K562 (cell line): ENCODE results near the gene ARMC2. TPM values are rescaled to one million over a fixed set of nuclear protein-coding genes. Genes with fewer than 3 reads are reported as not detected.

Source experiments
- ATAC-seq: fragments of 200-7000 bp; cut with Tn5 transposase; 3 replicates; pipeline ENCODE4 v1.9.1; 2020; ENCODE audit warnings: moderate library complexity
- BruUV-seq: library from RNA; stranded (reverse); fragments of 400-500 nt; replicated peaks from 2 replicates; lab custom pipeline; 2021; lab: Mats Ljungman, UMichigan
- CTCF ChIA-PET: fragments of 300-600 bp; formaldehyde crosslinking; extraction: SDS; loops from one replicate; lab custom pipeline; 2021; ENCODE audit warnings: low intra/inter-chr PET ratio; lab: Yijun Ruan, JAX
- POLR2A ChIA-PET: fragments of 300-600, 350-650 bp; sonication (Branson Sonifier 250); formaldehyde crosslinking; extraction: SDS; loops from one replicate; lab custom pipeline; 2021; ENCODE audit warnings: antibody characterized with exemption, inconsistent platforms; lab: Yijun Ruan, JAX
- DNase-seq, 4 experiments: peaks; one replicate each; pipeline versions ENCODE4 v3.0.0 to v3.0.0-alpha.2; 2011 to 2018; ENCODE audit warnings: low spot score in 3 of 4, mixed read lengths in 3 of 4; ENCODE audit errors: extremely low read depth in 1 of 4
- FAIRE-seq: peaks from 2 replicates; lab custom pipeline; 2011; peaks lifted over from hg19 to GRCh38; lab: Jason Lieb, UNC
- H2AFZ ChIP-seq: 2 replicates; pipeline ENCODE4 v1.6.0; 2011; ENCODE audit warnings: low read depth, low read length, control low read depth, inconsistent platforms
- H3K27ac ChIP-seq: fragments of 200-600 bp; 3 replicates; pipeline ENCODE4 v1.8.0; 2011; ENCODE audit warnings: low read depth, mild to moderate bottlenecking, control low read depth, inconsistent platforms, low read length, moderate library complexity, mixed read lengths; ENCODE audit errors: extremely low read depth
- H3K27me3 ChIP-seq, 2 experiments: fragments of 300-600 bp in 1 of 2; 2 replicates in 1 of 2; 3 replicates in 1 of 2; pipeline versions ENCODE4 v1.6.0 to v1.8.0; 2011; ENCODE audit warnings: inconsistent platforms in 2 of 2, low read length in 2 of 2, mild to moderate bottlenecking in 1 of 2, mixed read lengths in 1 of 2, moderate library complexity in 1 of 2; ENCODE audit not compliant: control insufficient read depth in 2 of 2, insufficient read depth in 2 of 2
- H3K36me3 ChIP-seq: fragments of 300-600 bp; 3 replicates; pipeline ENCODE4 v1.8.0; 2011; ENCODE audit warnings: mild to moderate bottlenecking, low read length, inconsistent platforms; ENCODE audit not compliant: control insufficient read depth, insufficient read depth
- H3K4me1 ChIP-seq, 2 experiments: fragments of 200-600 bp in 1 of 2; replicated peaks in 1 of 2; 2 replicates in 1 of 2; 3 replicates in 1 of 2; pipeline versions ENCODE4 v1.5.1 to v1.8.0; 2011; ENCODE audit warnings: inconsistent platforms in 2 of 2, low read length in 2 of 2, mild to moderate bottlenecking in 1 of 2, mixed read lengths in 1 of 2, moderate library complexity in 1 of 2; ENCODE audit not compliant: control insufficient read depth in 2 of 2, insufficient read depth in 2 of 2
- H3K4me2 ChIP-seq: 2 replicates; pipeline ENCODE4 v1.6.1; 2011; ENCODE audit warnings: low read length, control low read depth, inconsistent platforms, mixed read lengths; ENCODE audit not compliant: insufficient read depth
- H3K4me3 ChIP-seq: fragments of 200-600 bp; sonication (generic), shearing (Covaris generic); 2 replicates; pipeline ENCODE4 v1.5.1; 2016; ENCODE audit warnings: control low read depth, inconsistent platforms
- H3K79me2 ChIP-seq: fragments of 200-600 bp; 3 replicates; pipeline ENCODE4 v1.8.0; 2011; ENCODE audit warnings: low read length, inconsistent platforms; ENCODE audit not compliant: control insufficient read depth, insufficient read depth
- H3K9ac ChIP-seq, 2 experiments: 2 replicates each; pipeline versions ENCODE4 v1.6.0 to v1.6.1; 2011; ENCODE audit warnings: low read depth in 2 of 2, low read length in 2 of 2, control low read depth in 1 of 2, inconsistent platforms in 1 of 2, mild to moderate bottlenecking in 1 of 2, mixed read lengths in 1 of 2; ENCODE audit not compliant: insufficient read depth in 1 of 2
- H3K9me1 ChIP-seq: one replicate; pipeline ENCODE4 v1.6.0; 2011; ENCODE audit warnings: inconsistent platforms, mild to moderate bottlenecking, low read length, moderate library complexity; ENCODE audit not compliant: control insufficient read depth, insufficient read depth
- H3K9me3 ChIP-seq: replicated peaks from 2 replicates; pipeline ENCODE4 v1.5.1; 2011; ENCODE audit warnings: low read depth, low read length, inconsistent platforms; ENCODE audit not compliant: control insufficient read depth, insufficient read depth
- H4K20me1 ChIP-seq: replicated peaks from 2 replicates; pipeline ENCODE4 v1.6.1; 2011; ENCODE audit warnings: low read length, inconsistent platforms, mixed read lengths; ENCODE audit not compliant: control insufficient read depth, insufficient read depth
- GATAD2A ChIP-seq: fragments of 450-650 bp; IDR thresholded peaks from 2 replicates; pipeline ENCODE4 v1.6.1; 2017
- MED1 ChIP-seq: sonication (generic); formaldehyde crosslinking; IDR thresholded peaks from 2 replicates; pipeline ENCODE4 v1.8.1; 2023; ENCODE audit warnings: missing genetic modification reagents, borderline replicate concordance
- SFPQ ChIP-seq: fragments of 200-400 bp; formaldehyde crosslinking; IDR thresholded peaks from 2 replicates; pipeline ENCODE4 v1.6.1; 2017; ENCODE audit warnings: mild to moderate bottlenecking, low read depth, low read length, moderate library complexity
- TFE3 ChIP-seq: fragments of 450-650 bp; formaldehyde crosslinking; IDR thresholded peaks from 2 replicates; pipeline ENCODE4 v1.4.0; 2020; ENCODE audit warnings: mild to moderate bottlenecking, mixed read lengths
- ZNF316 ChIP-seq: fragments of 450-650 bp; IDR thresholded peaks from 2 replicates; pipeline ENCODE4 v1.6.1; 2016
- WGBS: fragments of 100-300 bp; shearing (Covaris generic); methylation state at CpG from one replicate; pipeline ENCODE4 v1.1.6; 2016; ENCODE audit warnings: low coverage, mixed read lengths; ENCODE audit not compliant: insufficient coverage; ENCODE audit errors: missing lambda C conversion rate; 5-methylcytosine and 5-hydroxymethylcytosine counted together
- in situ Hi-C: fragments of 300-500 bp; cut with MboI; formaldehyde crosslinking; loops from 4 replicates; pipeline ENCODE4 v1.15.0; 2018; ENCODE audit warnings: inconsistent platforms, mixed read lengths
- intact Hi-C: fragments of 100-400 bp; cut with micrococcal nuclease; formaldehyde crosslinking; loops from 2 replicates; pipeline ENCODE4 v1.14.2; 2022
- polyA plus RNA-seq, 8 experiments: library from polyadenylated mRNA; depleted of rRNA in 4 of 8; stranded (reverse) in 5 of 8; unstranded in 3 of 8; fragments of >200 nt; fragmentation: Nextera tagmentation in 2 of 8; fragmentation: Illumina TruSeq in 1 of 8; extraction: Ambion mirVana in 2 of 8; extraction: Trizol in 1 of 8; gene quantifications; 2 replicates each; pipeline versions ENCODE4 v1.2.1 to v1.2.3, GENCODE V29; 2011 to 2014; ENCODE audit warnings: inconsistent platforms in 1 of 8, missing spikeins in 1 of 8
- total RNA-seq, 7 experiments: library from RNA; depleted of rRNA in 6 of 7; stranded (reverse); fragments of >200 nt in 6 of 7; fragmentation: Illumina TruSeq in 2 of 7; extraction: Trizol in 2 of 7; gene quantifications; 2 replicates each; pipeline versions ENCODE4 v1.2.1 to v1.2.3, GENCODE V29; 2011 to 2021; ENCODE audit warnings: low replicate concordance in 1 of 7

ARMC2 gene
- total and polyA plus RNA-seq, 9 of the 15 experiments (the other 6 are each of a cell fraction or from before 2014, with no cell fraction given), result 0.14 to 3.0 (median 0.82) TPM

GRCh38 chr6:108875161-108875555 lies 26.9 kb downstream of the ARMC2 start:
- 0 out of 2 replicates have a peak, but pooled peaks have one; percentile 4 for TF ChIP-seq ZNF316
- TF ChIP-seq TFE3 (CRISPR knock-in tag), result no peak
- Histone ChIP-seq H3K4me3 (no peak overlapping the region), H3K4me2 (no peak overlapping the region), H2AFZ (no peak overlapping the region), H3K27me3 (peaks cover 0 to 12% of the 10 kb centered on the region in 2 experiments; a peak in 2 of 5 replicates), H3K4me1 (no peaks in the 10 kb centered on the region), H3K9ac (no peak overlapping the region), H3K79me2 (no peaks in the 10 kb centered on the region), H3K9me3 (no peaks in the 10 kb centered on the region), H3K36me3 (no peaks in the 10 kb centered on the region), H4K20me1 (no peaks in the 10 kb centered on the region), H3K27ac (no peak overlapping the region), H3K9me1 (no peaks in the 10 kb centered on the region)
- FAIRE-seq (no peak), DNase-seq (no peak), ATAC-seq (no peak)
- BruUV-seq, result no TSS peak
- in situ Hi-C loops, result no loop called here
- POLR2A ChIA-PET, result interaction anchor here (0.6 kb wide), 1 partner anchor 69 kb away, joined by 3 read pairs; no protein-coding TSS in a partner anchor
- CTCF ChIA-PET, result interaction anchor here (0.7 kb wide), 1 partner anchor 331 kb away, joined by 4 read pairs; no protein-coding TSS in a partner anchor
- intact Hi-C loops, result no loop called here

GRCh38 chr6:108877046-108877751 lies 29.0 kb downstream of the ARMC2 start:
- Histone ChIP-seq H3K9me3 (no peaks in the 10 kb centered on the region; the same call in 1 of the 2 replicates), H3K27me3 (peaks cover 0 to 4% of the 10 kb centered on the region in 2 experiments; a peak in 3 of 5 replicates), H3K79me2 (no peaks in the 10 kb centered on the region), H3K36me3 (no peaks in the 10 kb centered on the region), H3K27ac (no peak overlapping the region), H4K20me1 (no peaks in the 10 kb centered on the region), H2AFZ (no peak overlapping the region), H3K4me3 (no peak overlapping the region), H3K9ac (no peak overlapping the region), H3K4me2 (no peak overlapping the region), H3K4me1 (no peaks in the 10 kb centered on the region), H3K9me1 (no peaks in the 10 kb centered on the region)
- TF ChIP-seq MED1 (CRISPR knock-in tag) (no peak), SFPQ (no peak), GATAD2A (no peak)
- DNase-seq, result no peak
- WGBS, result 2% methylated on average over 7 of the region's 7 CpGs
- ChIA-PET CTCF (no interaction called here), POLR2A (no interaction called here)
- intact Hi-C loops, result no loop called here
- no TSS peak for BruUV-seq
- no peak for FAIRE-seq
- in situ Hi-C loops, result no loop called here
- no peak for ATAC-seq
